HFF-Myc (cell line): Measurements from ENCODE around the gene GALT.

Experiments
- DNase-seq: peaks from one replicate; pipeline ENCODE4 v3.0.0-alpha.2; 2011; ENCODE audit warnings: low read depth; ENCODE audit errors: extremely low read depth
- H3K4me3 ChIP-seq: replicated peaks from 2 replicates; pipeline ENCODE4 v1.5.1; 2011; ENCODE audit warnings: low read depth, mild to moderate bottlenecking, control low read depth, low read length
- TF ChIP-seq, protein P1 (sequence below): IDR thresholded peaks from 2 replicates; pipeline ENCODE4 v1.5.1; 2012; ENCODE audit warnings: mild to moderate bottlenecking, low read depth, low read length, control low read depth; ENCODE audit errors: missing control alignments

GALT gene

DNA sequence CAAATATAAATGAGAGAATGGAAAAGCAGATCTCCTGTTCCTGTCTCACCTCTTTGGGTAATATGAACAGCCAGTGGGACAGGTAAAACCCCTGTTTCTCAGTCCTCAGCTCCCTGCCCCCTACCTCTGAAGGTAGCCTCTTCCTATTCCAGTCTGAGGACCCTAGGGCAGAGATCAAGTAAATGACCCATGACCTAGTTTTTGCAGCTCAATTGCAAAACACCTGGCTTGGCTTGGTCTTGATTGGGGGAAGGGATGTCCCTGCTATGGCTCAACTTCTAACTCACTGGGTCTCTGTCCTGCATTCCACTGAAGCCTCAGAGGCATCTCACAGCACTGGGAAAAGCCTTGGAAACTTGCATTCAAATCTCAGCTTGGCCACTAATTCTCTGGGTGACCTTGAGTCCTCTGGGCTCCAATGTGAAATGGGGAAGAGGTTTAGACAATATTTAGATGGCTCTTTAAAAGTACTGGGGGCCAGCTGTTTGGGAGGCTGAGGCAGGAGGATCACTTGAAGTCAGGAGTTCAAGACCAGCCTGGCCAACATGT, 1.6 kb upstream of the GALT start:
- DNase-seq, result no peak
- TF ChIP-seq, protein P1, sequence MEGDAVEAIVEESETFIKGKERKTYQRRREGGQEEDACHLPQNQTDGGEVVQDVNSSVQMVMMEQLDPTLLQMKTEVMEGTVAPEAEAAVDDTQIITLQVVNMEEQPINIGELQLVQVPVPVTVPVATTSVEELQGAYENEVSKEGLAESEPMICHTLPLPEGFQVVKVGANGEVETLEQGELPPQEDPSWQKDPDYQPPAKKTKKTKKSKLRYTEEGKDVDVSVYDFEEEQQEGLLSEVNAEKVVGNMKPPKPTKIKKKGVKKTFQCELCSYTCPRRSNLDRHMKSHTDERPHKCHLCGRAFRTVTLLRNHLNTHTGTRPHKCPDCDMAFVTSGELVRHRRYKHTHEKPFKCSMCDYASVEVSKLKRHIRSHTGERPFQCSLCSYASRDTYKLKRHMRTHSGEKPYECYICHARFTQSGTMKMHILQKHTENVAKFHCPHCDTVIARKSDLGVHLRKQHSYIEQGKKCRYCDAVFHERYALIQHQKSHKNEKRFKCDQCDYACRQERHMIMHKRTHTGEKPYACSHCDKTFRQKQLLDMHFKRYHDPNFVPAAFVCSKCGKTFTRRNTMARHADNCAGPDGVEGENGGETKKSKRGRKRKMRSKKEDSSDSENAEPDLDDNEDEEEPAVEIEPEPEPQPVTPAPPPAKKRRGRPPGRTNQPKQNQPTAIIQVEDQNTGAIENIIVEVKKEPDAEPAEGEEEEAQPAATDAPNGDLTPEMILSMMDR, result no peak
- H3K4me3 ChIP-seq, result no peak overlapping the region

DNA sequence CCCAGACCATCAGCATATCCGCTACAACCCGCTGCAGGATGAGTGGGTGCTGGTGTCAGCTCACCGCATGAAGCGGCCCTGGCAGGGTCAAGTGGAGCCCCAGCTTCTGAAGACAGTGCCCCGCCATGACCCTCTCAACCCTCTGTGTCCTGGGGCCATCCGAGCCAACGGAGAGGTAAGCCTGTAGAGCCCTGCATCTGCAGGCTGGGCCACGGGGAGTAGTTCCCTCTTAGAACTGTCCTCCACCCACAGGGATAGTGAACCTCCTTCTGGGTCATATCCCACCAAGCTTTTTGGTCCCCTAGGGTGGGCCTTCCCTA, 569 bp downstream of the GALT start:
- peak overlapping the region; percentile 66 for H3K4me3 ChIP-seq
- no peak for DNase-seq
- TF ChIP-seq, protein P1, result no peak

DNA sequence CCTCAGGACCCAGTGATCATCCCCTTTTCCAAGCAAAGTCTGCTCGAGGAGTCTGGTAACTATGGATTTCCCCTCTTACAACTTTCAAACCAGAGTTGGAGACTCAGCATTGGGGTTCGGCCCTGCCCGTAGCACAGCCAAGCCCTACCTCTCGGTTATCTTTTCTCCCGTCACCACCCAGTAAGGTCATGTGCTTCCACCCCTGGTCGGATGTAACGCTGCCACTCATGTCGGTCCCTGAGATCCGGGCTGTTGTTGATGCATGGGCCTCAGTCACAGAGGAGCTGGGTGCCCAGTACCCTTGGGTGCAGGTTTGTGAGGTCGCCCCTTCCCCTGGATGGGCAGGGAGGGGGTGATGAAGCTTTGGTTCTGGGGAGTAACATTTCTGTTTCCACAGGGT, 1.2 kb downstream of the GALT start:
- H3K4me3 ChIP-seq, result peak overlapping the region; percentile 66
- no peak for DNase-seq
- TF ChIP-seq, protein P1, result no peak

DNA sequence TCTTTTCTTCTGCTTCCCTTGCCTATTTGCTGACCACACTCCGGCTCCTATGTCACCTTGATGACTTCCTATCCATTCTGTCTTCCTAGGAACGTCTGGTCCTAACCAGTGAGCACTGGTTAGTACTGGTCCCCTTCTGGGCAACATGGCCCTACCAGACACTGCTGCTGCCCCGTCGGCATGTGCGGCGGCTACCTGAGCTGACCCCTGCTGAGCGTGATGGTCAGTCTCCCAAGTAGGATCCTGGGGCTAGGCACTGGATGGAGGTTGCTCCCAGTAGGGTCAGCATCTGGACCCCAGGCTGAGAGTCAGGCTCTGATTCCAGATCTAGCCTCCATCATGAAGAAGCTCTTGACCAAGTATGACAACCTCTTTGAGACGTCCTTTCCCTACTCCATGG, 2.2 kb downstream of the GALT start:
- no peak for DNase-seq
- TF ChIP-seq, protein P1, result no peak

DNA sequence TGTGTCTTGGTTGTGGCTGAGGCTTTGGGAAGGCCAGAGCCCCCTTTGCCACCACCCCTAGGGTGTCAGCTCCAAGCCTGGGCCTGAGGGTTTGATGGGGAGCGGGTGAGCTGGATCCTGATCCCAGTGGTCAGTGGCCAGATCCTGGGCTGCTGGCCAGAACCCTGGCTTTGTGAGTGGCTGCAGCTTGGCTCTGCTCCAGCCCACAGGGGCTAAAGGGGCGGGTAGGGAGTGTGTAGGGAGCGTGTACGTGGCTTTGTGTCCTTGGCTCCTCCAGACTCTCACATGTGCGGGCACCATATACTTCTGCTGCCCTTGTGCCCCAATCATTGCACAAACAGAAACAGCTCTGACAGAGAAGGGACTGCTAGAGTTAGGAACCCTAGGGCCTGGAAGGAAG, 4.3 kb downstream of the GALT start:
- TF ChIP-seq, protein P1, result no peak
- DNase-seq, result no peak
- no peak overlapping the region for H3K4me3 ChIP-seq

More for the DNA sequence above, 2.2 kb downstream of the GALT start:
- no peak overlapping the region for H3K4me3 ChIP-seq

DNA sequence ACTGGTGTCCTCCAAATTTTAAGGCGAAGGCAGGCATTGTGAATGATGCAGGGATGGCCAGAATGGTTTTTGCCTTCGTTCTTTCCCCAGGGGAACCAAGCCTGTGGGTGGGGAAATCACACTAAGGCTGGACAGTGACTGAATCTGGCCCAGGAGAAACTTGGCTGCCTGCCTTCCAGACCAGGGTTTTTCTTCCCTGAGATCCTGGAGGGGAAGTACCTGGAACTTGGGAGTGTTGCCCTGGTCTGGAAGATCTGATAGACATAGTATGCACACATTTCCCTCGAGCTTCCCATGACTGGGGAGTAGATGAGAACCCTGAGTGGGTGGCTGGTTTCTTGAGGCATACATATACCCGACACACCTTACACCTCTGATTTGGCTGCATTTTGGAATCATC, 4.8 kb downstream of the GALT start:
- no peak for DNase-seq
- TF ChIP-seq, protein P1, result no peak
- H3K4me3 ChIP-seq, result peak overlapping the region; percentile 40
